ENCODE results near the gene MAPK1. TPM values are rescaled to one million over a fixed set of nuclear protein-coding genes. Genes with fewer than 3 reads are reported as not detected.
"Not testable (repeated sequence)": the region's sequence is repeated elsewhere in the genome, so short reads cannot be mapped to it uniquely, and the experiment has no call there.

Gene MAPK1
- total RNA-seq, 1 experiment from 2014 or later = 122 TPM

DNA sequence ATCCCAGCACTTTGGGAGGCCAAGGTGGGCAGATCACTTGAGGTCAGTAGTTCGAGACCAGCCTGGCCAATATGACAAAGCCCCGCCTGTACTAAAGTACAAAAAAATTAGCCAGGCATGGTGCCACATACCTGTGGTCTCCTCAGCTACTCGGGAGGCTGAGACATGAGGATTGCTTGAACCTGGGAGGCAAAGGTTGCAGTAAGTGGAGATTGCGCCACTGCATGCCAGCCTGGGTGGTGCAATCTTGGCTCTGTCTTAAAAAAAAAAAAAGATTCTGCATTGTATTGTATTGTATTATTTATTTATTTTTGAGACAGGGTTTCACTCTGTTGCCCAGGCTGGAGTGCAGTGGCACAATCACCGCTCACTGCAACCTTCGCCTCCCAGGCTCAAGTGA lies 122.5 kb downstream of the MAPK1 start:
- H3K36me3 ChIP-seq (ENCODE audit: control insufficient read depth, insufficient read depth, low read length); H3K27me3 ChIP-seq (ENCODE audit: control insufficient read depth, insufficient read depth, low read length); ATAC-seq; in situ Hi-C loops (cut with HindIII; ENCODE audit: low pct_unique_long_range_greater_than_20kb, low sequenced_read_pairs); CTCF ChIA-PET; H3K4me1 ChIP-seq (ENCODE audit: control insufficient read depth, insufficient read depth, low read length); H3K9me3 ChIP-seq (ENCODE audit: control insufficient read depth, insufficient read depth, low read depth, low read length); DNase-seq (ENCODE audit: low read depth, low spot score); intact Hi-C loops (cut with micrococcal nuclease; ENCODE audit: unreplicated experiment); POLR2A ChIA-PET; H3K27ac ChIP-seq (ENCODE audit: low read length); H3K4me3 ChIP-seq (ENCODE audit: low read depth in 2 of 2, low read length in 2 of 2); BruUV-seq (replicated peaks): not testable (repeated sequence)

- no TSS peak for BruUV-seq (replicated peaks)
- H3K9me3 ChIP-seq (ENCODE audit: control insufficient read depth, insufficient read depth, low read depth, low read length) = no peaks in the 10 kb centered on the region
- ChIA-PET CTCF (interaction anchor here (0.6 kb wide), 1 partner anchor 11 kb away, joined by 3 read pairs; no protein-coding TSS in a partner anchor), POLR2A (no interaction called here)
- no peak for ATAC-seq
- H3K4me1 ChIP-seq (ENCODE audit: control insufficient read depth, insufficient read depth, low read length) = no peaks in the 10 kb centered on the region
- intact Hi-C loops (cut with micrococcal nuclease; ENCODE audit: unreplicated experiment) (no loop called here), in situ Hi-C loops (cut with HindIII; ENCODE audit: low pct_unique_long_range_greater_than_20kb, low sequenced_read_pairs) (no loop called here)
- DNase-seq (ENCODE audit: low read depth, low spot score) = no peak
- TF ChIP-seq POLR2AphosphoS5 (IDR thresholded peaks at IDR 0.05; ENCODE audit: low read depth, low read length) = no peak
- no peak for TF ChIP-seq REST (IDR thresholded peaks at IDR 0.05; ENCODE audit: insufficient read depth in 1 of 2, low read depth in 2 of 2, low read length in 1 of 2)
- TF ChIP-seq SIN3A (IDR thresholded peaks at IDR 0.05; ENCODE audit: borderline replicate concordance, insufficient read depth, low read depth, low read length) = no peak
- TF ChIP-seq CTCF (IDR thresholded peaks at IDR 0.05) = no peak
- no peak for TF ChIP-seq TCF7L2 (IDR thresholded peaks at IDR 0.05; ENCODE audit: low read depth, low read length)
- no peaks in the 10 kb centered on the region for H3K27me3 ChIP-seq (ENCODE audit: control insufficient read depth, insufficient read depth, low read length)
- no peaks in the 10 kb centered on the region for H3K36me3 ChIP-seq (ENCODE audit: control insufficient read depth, insufficient read depth, low read length)
- H3K27ac ChIP-seq (ENCODE audit: low read length) = no peak overlapping the region
- H3K4me3 ChIP-seq (ENCODE audit: low read depth in 2 of 2, low read length in 2 of 2) = no peak overlapping the region
These were observed 125.7 kb downstream of the MAPK1 start for GRCh38 chr22:21741790-21742189.

- no TSS peak for BruUV-seq (replicated peaks)
- ATAC-seq (no peak), DNase-seq (ENCODE audit: low read depth, low spot score) (no peak)
- Histone ChIP-seq H3K9me3 (ENCODE audit: control insufficient read depth, insufficient read depth, low read depth, low read length) (no peaks in the 10 kb centered on the region), H3K4me3 (ENCODE audit: low read depth in 2 of 2, low read length in 2 of 2) (no peak overlapping the region), H3K27ac (ENCODE audit: low read length) (no peak overlapping the region), H3K27me3 (ENCODE audit: control insufficient read depth, insufficient read depth, low read length) (no peaks in the 10 kb centered on the region), H3K36me3 (ENCODE audit: control insufficient read depth, insufficient read depth, low read length) (no peaks in the 10 kb centered on the region), H3K4me1 (ENCODE audit: control insufficient read depth, insufficient read depth, low read length) (no peaks in the 10 kb centered on the region)
- in situ Hi-C loops (cut with HindIII; ENCODE audit: low pct_unique_long_range_greater_than_20kb, low sequenced_read_pairs) = no loop called here
- no peak for TF ChIP-seq POLR2AphosphoS5 (IDR thresholded peaks at IDR 0.05; ENCODE audit: low read depth, low read length)
- no peak for TF ChIP-seq REST (IDR thresholded peaks at IDR 0.05; ENCODE audit: insufficient read depth in 1 of 2, low read depth in 2 of 2, low read length in 1 of 2)
- no peak for TF ChIP-seq TCF7L2 (IDR thresholded peaks at IDR 0.05; ENCODE audit: low read depth, low read length)
- no peak for TF ChIP-seq CTCF (IDR thresholded peaks at IDR 0.05)
- TF ChIP-seq SIN3A (IDR thresholded peaks at IDR 0.05; ENCODE audit: borderline replicate concordance, insufficient read depth, low read depth, low read length) = no peak
- POLR2A ChIA-PET = no interaction called here
- CTCF ChIA-PET = no interaction called here
- intact Hi-C loops (cut with micrococcal nuclease; ENCODE audit: unreplicated experiment) = no loop called here
These were observed 126.4 kb downstream of the MAPK1 start for GRCh38 chr22:21741059-21741458.
